GM13976 (cell line): ENCODE measurements around the gene CUTA.

Source experiments
- DNase-seq: peaks from one replicate; pipeline ENCODE4 v3.0.0; 2012; ENCODE audit warnings: low spot score
- CTCF ChIP-seq: IDR thresholded peaks from 2 replicates; pipeline ENCODE4 v1.5.1; 2012; ENCODE audit warnings: borderline replicate concordance, mild to moderate bottlenecking; ENCODE audit not compliant: insufficient read depth; ENCODE audit errors: extremely low read depth, missing control alignments, control extremely low read depth
- in situ Hi-C: fragments of 300-500 bp; cut with MboI; formaldehyde crosslinking; loops from one replicate; pipeline ENCODE4 v1.12.0; 2022; ENCODE audit warnings: low sequenced_read_pairs, mixed read lengths, inconsistent platforms; ENCODE audit not compliant: unreplicated experiment

The CUTA gene

GRCh38 chr6:33428966-33429749 is 11.3 kb upstream of the CUTA start:
- no peak for DNase-seq
- no peak for TF ChIP-seq CTCF
- in situ Hi-C loops, result no loop called here

- TF ChIP-seq CTCF, result no peak
- in situ Hi-C loops, result no loop called here
- peak; percentile 58 for DNase-seq
Measured at GRCh38 chr6:33428224-33428965, 10.5 kb upstream of the CUTA start.

GRCh38 chr6:33427585-33428223 is 9.8 kb upstream of the CUTA start:
- peak; percentile 81 for DNase-seq
- in situ Hi-C loops, result no loop called here
- peak; percentile 3 for TF ChIP-seq CTCF

- TF ChIP-seq CTCF, result no peak
- in situ Hi-C loops, result no loop called here
- peak; percentile 51 for DNase-seq
Measured at GRCh38 chr6:33426590-33427511, 8.9 kb upstream of the CUTA start.

GRCh38 chr6:33425668-33426577 is 8.0 kb upstream of the CUTA start:
- peak; percentile 90 for DNase-seq
- in situ Hi-C loops, result no loop called here
- peak; percentile 81 for TF ChIP-seq CTCF
